Inflammatory macrophage treated with lipopolysaccharide for 4 hours (primary cell): ENCODE measurements around the gene CCIN.
"Not testable (repeated sequence)": the region's sequence is repeated elsewhere in the genome, so short reads cannot be mapped to it uniquely, and the experiment has no call there.

Source experiments
- DNase-seq: peaks from one replicate; pipeline ENCODE4 v3.0.0-alpha.2; 2020

Gene CCIN

DNA sequence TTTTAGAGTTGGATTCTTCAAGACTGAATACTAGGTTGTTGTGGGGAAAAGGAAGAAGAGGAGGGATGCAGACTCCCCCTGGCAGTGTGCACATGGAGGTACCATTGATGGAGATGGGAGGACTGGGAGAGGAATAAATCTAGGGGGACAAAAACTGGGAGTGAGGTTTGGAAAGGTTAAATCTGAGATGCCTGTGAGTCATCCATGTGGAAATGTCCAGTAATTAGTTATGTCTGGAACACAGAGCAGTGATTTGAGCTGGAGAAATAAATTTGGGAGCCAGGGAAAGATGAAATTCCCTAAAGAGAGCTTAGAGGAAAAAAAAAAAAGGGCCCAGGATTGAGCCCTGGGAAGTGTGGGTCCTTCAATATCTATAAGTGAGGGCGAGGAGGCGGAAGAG lies 8.0 kb upstream of the CCIN start:
- no peak for DNase-seq

DNA sequence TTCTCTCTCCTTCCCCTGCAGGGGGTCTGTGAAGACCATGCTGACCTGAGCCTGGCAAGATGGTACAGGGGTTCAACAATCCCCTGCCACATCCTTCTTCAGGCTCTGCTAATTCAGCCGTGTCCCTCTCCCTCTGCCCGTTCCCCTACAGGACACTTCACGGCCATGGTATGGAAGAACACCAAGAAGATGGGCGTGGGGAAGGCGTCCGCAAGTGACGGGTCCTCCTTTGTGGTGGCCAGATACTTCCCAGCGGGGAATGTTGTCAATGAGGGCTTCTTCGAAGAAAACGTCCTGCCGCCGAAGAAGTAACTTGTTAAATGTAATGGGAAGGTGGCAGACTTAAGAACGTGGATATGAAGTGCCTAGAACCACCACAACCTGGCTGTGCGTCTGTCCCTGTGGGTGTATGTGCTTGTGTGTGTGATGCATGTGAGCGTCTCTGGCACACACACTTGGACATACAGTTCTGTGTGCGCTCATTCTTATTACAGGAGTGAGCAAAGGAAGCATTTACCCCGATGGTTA lies 6.9 kb upstream of the CCIN start:
- DNase-seq = no peak

DNA sequence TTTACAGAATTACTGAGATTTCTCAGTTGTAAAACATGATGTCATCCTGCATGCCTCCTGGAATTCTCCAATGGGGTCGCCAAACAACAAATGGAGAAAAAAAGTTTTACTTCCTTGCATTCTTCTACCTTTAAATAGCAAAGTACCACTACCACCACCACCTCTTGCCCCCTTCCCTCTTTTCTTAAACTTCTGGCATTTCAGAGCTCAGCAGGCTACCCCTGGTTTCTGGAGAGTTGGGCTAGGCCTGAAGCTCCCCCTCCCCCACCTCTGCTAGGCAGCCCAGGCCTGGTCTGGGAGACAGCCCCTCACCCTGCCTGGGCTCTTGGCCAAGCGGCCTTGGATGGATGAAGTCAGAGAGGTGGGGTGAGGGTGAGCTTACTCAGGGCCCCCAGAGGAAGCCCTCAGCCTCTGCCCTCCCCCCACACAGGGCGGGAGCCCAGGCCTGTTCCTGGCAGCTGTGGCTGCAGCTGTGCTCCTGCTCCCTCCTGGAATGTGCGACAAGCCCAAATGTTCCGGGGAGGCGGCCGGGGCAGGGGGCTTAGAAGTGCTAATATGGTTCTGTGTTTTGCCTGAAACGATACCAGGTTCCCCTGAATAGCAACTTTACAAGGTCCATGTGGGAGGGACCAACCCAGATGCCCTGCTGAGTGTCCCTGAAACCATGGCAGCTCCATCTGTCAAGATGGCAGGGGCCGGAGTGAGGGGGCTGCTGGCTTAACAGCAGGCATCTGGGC lies 6.0 kb upstream of the CCIN start:
- DNase-seq = no peak

DNA sequence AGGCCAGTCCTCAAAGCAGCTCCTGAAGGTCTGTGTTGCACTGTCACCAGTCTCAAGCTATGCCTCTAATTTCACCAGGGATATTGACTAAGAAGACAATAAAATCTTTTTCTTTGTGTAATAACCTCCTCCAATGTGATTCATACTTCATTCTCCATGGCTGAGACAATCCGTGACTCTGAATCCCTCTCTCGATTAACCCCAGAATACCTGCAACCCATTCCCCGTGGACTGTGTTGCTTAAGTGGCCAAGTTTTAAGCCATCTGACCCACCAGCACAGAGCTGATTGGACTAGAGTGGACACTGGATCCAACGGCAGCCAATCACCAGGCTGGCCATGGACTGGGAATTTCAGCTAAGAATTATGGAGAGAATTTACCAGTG lies 5.4 kb upstream of the CCIN start:
- no peak for DNase-seq

DNA sequence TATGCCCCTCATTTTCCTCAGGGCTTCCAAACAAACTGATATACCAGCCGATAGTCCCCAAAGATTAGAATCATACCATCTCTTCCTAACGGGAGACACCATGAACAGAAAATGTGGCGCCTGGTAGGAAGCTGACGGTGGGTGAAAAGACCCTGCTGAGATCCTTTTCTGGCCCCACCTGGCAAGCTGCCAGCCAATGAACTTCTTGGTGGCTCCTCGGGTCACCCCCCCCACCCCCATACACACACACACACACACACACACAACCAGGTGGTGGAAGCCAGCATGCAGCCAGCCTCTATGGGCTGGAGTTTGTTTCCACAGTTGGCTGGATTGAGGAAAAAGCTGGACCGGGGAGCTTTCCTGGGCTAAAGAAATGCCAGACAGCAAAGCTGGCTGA lies 4.8 kb upstream of the CCIN start:
- no peak for DNase-seq

DNA sequence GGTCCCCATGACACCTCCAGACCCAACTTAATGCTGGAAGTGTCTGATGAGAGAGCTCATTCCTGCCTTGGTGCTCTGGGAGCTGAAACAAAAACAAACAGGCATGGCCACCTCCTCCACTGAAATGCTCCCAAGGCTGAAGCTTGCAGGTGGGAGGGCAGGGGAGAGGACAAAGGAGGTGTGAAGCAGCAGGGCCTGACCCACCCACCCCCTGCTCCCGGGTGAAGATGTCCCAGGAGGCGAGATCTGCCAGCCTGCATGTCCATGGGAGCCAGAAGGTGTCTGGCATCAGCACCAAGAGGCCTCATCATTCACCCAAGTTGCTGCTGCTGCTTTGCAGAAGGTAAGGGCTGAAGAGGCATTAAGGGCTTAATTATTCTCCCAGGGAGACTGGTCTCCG lies 4.2 kb upstream of the CCIN start:
- no peak for DNase-seq

DNA sequence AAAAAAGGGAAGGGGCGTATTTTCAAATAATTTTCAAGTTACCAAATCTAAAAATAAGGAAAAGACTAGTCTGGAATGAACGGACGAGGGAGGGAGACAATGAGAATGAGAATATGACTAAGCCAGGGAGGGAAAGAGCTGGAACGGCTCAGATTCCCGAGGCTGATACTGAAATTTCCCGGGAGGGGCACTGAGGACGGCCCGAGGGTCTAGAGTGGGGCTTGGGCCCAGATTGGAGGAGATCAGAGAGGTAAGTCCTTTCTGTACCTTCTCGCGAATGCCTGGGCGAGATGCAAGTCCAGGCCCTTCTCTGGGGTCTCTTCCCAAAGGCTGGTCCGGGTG lies 3.4 kb upstream of the CCIN start:
- no peak for DNase-seq

DNA sequence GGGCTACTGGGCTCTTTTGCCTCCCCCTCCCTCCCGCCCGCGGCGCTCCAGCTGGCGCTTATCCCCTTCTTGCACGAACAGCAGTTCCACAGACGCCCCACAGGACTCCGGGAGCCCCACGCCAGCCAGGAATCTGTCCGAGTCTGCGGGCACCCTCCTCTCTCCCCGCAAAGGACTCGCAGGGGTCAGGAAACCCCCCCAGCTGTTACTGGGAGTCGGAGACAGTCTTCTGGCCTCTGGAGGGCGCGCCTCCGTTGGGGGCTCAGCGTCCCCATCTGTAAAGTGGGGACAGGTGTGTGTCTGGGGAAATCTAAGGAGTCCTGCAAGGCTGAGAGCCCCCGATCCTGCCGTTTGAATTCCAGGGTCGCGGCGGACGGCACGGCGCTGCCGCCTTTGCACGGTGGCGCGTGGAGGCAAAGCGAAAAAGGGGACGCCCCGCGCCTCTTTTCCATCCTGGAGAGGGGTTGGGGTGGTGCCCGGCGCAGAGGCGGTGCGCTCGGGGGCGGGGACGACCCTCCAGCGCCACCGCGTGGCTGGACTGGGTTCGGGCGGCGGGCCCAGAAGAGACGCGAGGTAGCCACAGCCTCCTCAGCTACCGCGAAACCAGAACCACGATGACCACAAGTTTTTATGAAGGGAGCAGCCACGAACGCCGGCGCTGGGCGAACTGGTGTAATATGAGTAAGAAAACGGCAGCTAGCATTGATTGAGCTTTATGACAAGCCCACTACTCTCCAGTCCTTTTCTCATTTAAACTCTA lies 2.8 kb upstream of the CCIN start:
- DNase-seq = peak; percentile 83

DNA sequence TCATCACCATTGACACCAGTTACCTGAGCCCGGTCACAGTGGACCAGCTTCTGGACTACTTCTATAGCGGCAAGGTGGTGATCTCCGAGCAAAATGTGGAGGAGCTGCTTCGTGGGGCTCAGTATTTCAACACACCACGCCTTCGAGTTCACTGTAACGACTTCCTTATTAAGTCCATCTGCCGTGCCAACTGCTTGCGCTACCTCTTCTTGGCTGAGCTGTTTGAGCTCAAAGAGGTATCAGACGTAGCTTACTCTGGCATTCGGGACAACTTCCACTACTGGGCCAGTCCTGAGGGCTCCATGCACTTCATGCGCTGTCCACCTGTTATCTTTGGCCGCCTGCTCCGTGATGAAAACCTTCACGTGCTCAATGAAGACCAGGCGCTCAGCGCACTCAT lies 520 bp downstream of the CCIN start:
- peak; percentile 40 for DNase-seq

DNA sequence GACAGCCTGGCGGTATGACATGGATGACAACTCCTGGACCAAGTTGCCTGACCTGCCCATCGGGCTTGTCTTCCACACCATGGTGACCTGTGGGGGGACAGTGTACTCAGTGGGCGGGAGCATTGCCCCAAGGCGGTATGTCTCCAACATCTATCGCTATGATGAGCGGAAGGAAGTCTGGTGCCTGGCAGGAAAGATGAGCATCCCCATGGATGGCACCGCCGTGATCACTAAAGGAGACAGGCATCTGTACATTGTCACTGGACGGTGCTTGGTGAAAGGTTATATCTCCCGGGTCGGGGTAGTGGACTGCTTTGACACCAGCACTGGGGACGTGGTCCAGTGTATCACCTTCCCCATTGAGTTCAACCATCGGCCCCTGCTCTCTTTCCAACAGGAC lies 1.3 kb downstream of the CCIN start:
- no peak for DNase-seq

DNA sequence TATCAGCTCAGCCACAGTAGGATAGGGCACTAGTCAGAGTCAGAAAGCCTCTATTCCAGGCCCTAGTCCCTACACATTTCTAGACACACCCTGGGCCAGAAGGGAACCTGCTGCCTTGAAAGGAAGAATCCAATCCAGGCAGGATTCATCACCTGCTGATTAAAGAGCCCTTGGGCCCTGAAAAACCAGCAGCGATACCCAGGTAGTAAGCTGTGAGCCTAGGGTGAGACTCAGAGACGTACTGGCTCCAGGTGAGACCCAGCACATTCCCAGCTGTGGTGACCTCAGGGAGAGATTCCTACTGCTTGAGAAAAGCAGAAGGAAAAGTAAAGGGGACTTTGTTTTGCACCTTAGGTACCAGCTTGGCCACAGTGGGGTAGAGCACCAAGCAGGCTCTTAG lies 4.7 kb downstream of the CCIN start:
- no peak for DNase-seq

DNA sequence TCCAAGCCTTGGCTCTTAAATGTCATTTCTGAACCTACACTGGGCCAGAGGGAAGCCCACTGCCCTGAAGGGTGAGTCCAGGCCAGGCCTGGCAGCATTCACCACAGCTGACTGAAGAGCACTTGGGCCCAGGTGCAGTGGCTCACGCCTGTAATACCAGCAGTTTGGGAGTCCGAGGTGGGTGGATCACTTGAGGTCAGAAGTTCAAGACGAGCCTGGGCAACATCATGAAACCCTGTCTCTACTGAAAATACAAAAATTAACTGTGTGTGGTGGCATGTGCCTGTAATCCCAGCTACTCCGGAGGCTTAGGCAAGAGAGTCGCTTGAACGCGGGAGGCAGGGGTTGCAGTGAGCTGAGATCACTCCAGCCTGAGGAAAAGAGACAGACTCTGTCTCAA lies 5.1 kb downstream of the CCIN start:
- DNase-seq = no peak

DNA sequence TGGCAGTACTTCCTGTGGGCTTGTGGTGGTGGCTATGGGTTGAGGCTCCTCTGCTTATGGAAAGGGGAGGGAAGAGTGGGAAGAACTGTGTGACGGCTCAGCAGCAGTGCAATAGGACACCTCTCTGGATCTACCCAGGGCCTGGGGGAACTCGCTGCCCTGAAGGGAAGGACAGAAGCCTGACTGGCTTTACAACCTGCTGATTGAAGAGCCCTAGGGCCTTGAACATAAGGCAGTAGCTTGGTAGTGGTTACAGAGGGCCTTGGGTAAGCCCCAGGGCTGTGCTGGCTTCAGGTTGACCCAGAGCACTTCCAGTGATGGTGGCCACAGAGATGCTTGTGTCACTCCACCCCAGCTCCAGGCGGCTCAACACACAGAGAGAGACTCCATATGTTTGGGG lies 5.5 kb downstream of the CCIN start:
- DNase-seq = no peak

DNA sequence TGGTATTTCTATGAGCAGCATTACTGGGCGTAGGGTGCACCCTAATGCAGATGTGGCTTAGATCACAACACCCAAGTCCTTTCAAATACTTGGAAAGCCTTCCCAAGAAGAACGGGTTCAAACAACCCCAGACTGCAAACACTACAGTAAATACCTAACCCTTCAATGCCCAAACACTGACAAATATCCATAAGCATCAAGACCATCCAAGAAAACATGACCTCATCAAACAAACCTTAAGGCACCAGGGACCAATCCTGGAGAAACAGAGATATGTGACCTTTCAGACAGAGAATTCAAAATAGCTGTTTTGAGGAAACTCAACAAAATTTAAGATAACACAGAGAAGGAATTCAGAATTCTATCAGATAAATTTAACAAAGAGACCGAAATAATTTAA lies 6.0 kb downstream of the CCIN start:
- DNase-seq = not testable (repeated sequence)

DNA sequence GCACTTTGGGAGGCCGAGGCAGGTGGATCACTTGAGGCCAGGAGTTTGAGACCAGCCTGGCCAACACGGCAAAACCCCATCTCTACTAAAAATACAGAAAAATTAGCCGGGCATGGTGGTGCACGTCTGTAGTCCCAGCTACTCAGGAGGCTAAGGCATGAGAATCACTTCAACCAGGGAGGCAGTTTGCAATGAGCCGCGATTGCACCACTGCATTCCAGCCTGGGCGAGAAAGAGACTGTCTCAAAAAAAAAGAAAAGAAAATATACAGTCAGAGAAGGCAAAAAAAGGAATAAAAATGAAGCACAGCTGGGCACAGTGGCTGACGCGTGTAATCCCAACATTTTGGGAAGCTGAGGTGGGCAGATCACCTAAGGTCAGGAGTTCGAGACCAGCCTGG lies 7.3 kb downstream of the CCIN start:
- DNase-seq = not testable (repeated sequence)

DNA sequence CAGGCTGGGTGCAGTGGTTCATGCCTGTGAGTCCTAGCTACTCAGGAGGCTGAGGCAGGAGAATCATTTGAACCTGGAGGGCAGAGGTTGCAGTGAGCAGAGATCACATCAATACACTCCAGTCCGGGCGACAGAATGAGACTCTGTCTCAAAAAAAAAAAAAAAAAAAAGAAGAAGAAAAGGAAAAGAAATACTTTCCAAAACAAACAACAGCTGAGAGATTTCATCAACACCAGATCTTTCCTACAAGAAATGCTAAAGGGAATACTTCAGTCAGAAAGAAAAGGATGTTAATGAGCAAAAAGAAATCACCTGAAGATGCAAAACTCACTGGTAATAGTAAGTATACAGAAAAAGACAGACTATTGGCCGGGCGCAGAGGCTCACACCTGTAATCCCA lies 8.4 kb downstream of the CCIN start:
- DNase-seq = no peak

DNA sequence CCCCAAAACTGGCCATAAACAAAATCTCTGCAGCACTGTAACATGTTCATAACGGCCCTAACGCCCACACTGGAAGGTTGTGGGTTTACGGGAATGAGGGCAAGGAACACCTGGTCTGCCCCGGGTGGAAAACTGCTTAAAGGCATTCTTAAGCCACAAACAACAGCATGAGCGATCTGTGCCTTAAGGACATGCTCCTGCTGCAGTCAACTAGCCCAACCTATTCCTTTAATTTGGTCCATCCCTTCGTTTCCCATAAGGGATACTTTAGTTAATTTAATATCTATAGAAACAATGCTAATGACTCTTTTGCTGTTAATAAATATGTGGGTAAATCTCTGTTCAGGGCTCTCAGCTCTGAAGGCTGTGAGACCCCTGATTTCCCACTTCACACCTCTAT lies 11.1 kb downstream of the CCIN start:
- DNase-seq = not testable (repeated sequence)

DNA sequence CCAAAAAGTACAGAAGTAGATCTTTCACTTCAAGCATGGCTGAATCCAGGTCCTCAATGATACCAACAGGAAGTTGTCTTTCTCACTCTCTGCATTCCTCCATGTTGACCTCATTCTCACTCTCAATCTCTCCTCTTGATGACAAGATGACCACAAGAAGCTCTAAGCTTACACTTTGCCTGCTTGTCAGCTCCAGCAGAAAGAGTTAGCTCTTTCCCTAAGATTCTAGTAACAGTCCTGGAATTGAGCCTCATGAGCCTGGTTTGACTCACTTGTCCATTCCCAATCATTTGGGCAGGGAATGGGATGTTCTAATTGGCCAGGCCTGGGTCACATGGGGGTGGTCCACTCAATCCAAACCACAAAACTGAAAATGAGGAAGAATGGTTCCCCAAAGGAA lies 18.2 kb downstream of the CCIN start:
- DNase-seq = no peak

DNA sequence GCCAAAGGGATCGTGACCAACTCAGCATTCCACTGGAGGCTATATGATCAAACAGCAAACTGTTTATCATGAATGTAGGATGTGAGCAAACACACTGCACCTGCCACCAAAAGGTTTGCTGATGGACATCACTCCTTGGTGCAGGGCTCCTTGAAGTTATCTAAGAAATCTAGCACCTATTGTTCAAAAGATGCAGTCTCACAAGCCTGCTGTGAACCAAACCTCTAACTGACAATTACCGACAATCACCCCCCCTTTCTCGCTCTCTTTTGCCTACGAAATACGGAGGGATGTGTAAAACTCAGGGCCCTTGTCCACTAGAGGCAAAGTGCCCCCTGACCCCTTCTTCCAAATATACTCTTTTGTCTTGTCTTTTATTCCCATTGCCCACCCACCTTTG lies 19.0 kb downstream of the CCIN start:
- no peak for DNase-seq

DNA sequence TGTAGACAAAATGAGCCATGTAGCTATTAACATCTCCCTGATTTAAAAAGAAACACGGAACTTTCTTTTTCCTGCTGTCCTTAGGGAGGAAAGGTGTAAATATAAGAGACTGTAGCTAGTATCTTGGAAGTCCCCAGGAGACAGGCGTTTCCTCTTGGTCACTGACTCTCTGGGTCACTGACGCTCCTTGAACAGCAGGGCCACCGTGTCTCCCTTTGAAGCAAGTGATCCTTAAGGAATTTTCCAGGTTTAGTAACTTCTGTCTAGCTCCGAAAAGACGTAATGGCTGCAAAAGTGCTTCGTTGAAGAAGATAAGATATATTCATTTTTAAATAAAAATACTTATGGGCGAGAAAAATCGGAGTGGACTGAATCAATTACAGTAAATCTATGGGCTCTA lies 20.8 kb downstream of the CCIN start:
- DNase-seq = peak; percentile 54

DNA sequence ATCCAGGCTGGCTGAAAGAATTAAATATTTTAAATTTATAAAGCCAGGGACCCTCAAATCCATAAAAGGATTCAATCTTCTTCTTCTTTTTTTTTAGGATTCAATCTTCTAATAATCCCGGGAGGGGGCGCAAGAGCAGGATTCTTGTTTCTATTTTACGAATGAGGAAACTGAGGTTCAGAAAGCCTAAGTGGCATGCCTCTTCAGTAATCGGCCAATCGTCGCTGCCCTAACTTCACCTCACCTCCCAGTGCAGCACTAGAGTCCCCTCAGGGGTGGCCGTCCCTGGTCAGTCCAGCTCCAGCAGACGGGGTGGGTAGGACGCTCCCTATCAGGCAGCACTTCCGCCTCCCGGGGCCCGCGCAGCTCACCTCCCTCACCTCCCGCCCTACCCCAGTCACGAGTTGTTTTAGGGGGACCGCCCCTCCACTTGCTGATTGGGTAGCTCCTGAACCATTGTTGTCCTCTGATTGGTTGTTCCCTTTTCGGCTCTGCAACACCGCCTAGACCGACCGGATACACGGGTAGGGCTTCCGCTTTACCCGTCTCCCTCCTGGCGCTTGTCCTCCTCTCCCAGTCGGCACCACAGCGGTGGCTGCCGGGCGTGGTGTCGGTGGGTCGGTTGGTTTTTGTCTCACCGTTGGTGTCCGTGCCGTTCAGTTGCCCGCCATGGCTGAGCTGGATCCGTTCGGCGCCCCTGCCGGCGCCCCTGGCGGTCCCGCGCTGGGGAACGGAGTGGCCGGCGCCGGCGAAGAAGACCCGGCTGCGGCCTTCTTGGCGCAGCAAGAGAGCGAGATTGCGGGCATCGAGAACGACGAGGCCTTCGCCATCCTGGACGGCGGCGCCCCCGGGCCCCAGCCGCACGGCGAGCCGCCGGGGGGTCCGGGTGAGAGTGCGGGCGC lies 21.5 kb downstream of the CCIN start, which contains the start of gene CLTA:
Gene CLTA, plus strand, starts transcription at position 534 of the 902 bp plus-strand sequence. Its CDS starts 136 bp downstream, at position 670.
- peak; percentile 99 for DNase-seq

DNA sequence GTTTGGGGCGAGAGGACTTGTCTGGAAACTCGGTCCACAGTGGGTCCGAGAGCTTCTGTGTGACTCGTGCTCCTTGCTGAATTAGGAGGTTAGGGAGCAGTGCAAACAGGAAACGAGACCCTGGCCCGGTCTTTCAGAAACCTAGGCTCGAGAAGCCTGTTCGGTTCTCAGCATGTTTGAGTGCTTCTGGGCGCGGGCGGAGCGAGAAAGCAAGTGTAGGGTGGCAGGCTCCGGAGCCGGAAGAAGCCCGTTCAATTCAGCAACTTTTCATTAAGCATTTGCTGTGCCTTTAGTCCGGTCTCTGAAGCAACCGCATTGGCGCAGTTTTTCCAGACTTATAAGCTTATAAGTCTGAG lies 22.1 kb downstream of the CCIN start:
- DNase-seq = peak; percentile 52

DNA sequence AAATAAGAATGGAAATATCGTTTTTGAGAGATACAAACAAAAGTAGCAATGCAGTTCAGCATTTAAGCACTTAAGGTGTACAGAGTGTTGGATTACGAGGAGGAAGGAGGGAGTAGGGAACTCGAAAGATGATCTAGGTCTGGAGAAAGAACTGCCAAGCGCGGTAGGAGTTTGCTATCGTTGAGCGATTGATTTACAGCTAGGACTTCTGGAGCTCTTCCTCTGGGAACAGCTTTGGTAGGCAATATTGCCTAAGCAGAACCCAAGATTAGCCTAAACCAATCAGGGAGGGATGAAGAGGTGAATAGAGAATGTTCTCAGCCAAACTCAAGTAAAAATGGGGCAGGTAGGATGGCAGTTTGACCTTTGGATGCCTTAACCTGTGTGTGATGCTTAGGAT lies 22.5 kb downstream of the CCIN start:
- peak; percentile 19 for DNase-seq

DNA sequence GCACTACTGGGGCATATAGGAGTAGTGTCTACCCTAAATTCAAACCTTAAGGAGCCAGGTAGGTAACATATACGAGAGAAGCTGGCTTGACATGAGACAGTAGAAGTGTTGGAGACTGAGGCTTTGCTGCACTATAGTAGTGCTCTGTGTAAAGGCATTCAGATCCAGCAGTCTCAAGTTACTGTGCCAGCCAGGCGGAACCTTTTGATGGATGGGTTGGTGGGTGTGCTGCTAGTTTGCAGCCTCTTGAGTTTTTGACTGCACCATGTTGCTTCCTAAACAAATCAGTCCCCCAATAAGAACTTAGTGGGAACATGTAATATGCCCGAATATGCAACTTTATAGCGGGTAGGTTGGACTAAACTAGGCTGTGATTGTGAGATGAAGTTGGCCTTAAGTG lies 23.0 kb downstream of the CCIN start:
- no peak for DNase-seq
